Natural killer cell (primary cell): Measurements from ENCODE around the gene GTF3C1. TPM values are rescaled to one million over a fixed set of nuclear protein-coding genes. Genes with fewer than 3 reads are reported as not detected.

Experiments
- ATAC-seq, 3 donors: fragments of 150-1000 bp in 2 of 3; fragments of 200-7000 bp in 1 of 3; cut with Tn5 transposase; 1 replicate in 1 of 3; 2 replicates in 2 of 3; pipeline ENCODE4 v1.10.0; 2021; ENCODE audit warnings: mild to moderate bottlenecking in 2 of 3, moderate library complexity in 2 of 3
- DNase-seq, 2 donors: peaks; one replicate each; pipeline versions ENCODE4 v3.0.0 to v3.0.0-alpha.2; 2013 to 2021; ENCODE audit warnings: mixed read lengths in 1 of 2
- H3K27ac ChIP-seq: one replicate; pipeline ENCODE4 v1.5.1; 2013; ENCODE audit warnings: mild to moderate bottlenecking, low read length
- H3K27me3 ChIP-seq: one replicate; pipeline ENCODE4 v1.6.1; 2013; ENCODE audit warnings: low read length; ENCODE audit not compliant: control insufficient read depth, insufficient read depth
- H3K36me3 ChIP-seq: one replicate; pipeline ENCODE4 v1.6.1; 2013; ENCODE audit warnings: low read length; ENCODE audit not compliant: control insufficient read depth, insufficient read depth
- H3K4me1 ChIP-seq: one replicate; pipeline ENCODE4 v1.6.1; 2013; ENCODE audit warnings: low read length; ENCODE audit not compliant: control insufficient read depth, insufficient read depth
- H3K4me3 ChIP-seq: one replicate; pipeline ENCODE4 v1.5.1; 2013; ENCODE audit warnings: low read length
- H3K9me3 ChIP-seq: one replicate; pipeline ENCODE4 v1.6.1; 2013; ENCODE audit warnings: low read length; ENCODE audit not compliant: control insufficient read depth, insufficient read depth
- H3K27ac Mint-ChIP-seq, 2 donors: one replicate each; pipeline ENCODE4 v1.8.0; 2022; ENCODE audit warnings: mild to moderate bottlenecking in 2 of 2, mixed read lengths in 2 of 2, moderate library complexity in 1 of 2
- H3K27me3 Mint-ChIP-seq, 2 donors: one replicate each; pipeline ENCODE4 v1.8.0; 2022; ENCODE audit warnings: low read depth in 2 of 2, mixed read lengths in 2 of 2
- H3K36me3 Mint-ChIP-seq: one replicate; pipeline ENCODE4 v1.8.0; 2022; ENCODE audit warnings: mixed read lengths
- H3K4me1 Mint-ChIP-seq, 2 donors: one replicate each; pipeline ENCODE4 v1.8.0; 2022; ENCODE audit warnings: mixed read lengths in 2 of 2
- H3K4me3 Mint-ChIP-seq: one replicate; pipeline ENCODE4 v1.8.0; 2022; ENCODE audit warnings: mild to moderate bottlenecking, moderate library complexity, mixed read lengths
- H3K9me3 Mint-ChIP-seq, 2 donors: one replicate each; pipeline ENCODE4 v1.8.0; 2022; ENCODE audit warnings: mixed read lengths in 2 of 2
- WGBS: methylation state at CpG from one replicate; pipeline ENCODE4 v1.1.7; 2013; ENCODE audit warnings: missing lambda C conversion rate; ENCODE audit not compliant: insufficient coverage; 5-methylcytosine and 5-hydroxymethylcytosine counted together
- intact Hi-C: fragments of 100-400 bp; cut with micrococcal nuclease; formaldehyde crosslinking; loops from one replicate; pipeline ENCODE4 v1.14.2; 2022
- total RNA-seq, 4 donors: library from RNA; stranded (reverse); fragments of 120-200 nt in 1 of 4; gene quantifications; one replicate each; pipeline versions ENCODE4 v1.2.3 to v1.2.4, GENCODE V29; 2013 to 2022
- TF ChIP-seq, protein P1 (sequence below): fragments of 200-600 bp; IDR thresholded peaks from one replicate; pipeline ENCODE4 v1.8.0; 2022; ENCODE audit warnings: antibody characterized with exemption

GTF3C1 gene
- total RNA-seq, 3 donors from 2014 or later (not counting 1 experiment from before 2014, with no cell fraction given) = 111 to 160 (median 125) TPM

DNA sequence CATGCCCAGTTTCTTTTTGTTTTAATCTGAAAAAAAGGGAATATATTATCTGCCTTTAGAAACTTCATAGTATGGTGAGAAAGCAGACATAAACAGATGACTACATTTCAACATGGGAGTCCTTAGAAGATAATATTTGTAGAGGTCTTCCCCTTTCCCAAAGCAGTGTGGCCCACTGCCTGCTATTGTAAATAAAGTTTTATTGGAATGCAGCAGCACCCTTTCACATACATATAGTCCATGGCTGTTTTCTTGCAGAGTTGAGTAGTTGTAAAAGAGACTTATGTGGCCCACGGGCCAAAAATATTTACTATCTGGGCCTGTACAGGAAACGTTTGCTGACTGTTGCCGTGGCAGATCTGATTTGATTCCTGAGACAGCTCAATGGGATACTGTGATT is 8.7 kb upstream of the GTF3C1 start:
- no peak overlapping the region for H3K27ac ChIP-seq
- no peaks in the 10 kb centered on the region for H3K4me1 ChIP-seq
- H3K27me3 Mint-ChIP-seq = no peaks in the 10 kb centered on the region
- no peaks in the 10 kb centered on the region for H3K9me3 Mint-ChIP-seq
- H3K4me1 Mint-ChIP-seq = peaks cover 0 to 11% of the 10 kb centered on the region in 2 donors
- TF ChIP-seq, protein P1, sequence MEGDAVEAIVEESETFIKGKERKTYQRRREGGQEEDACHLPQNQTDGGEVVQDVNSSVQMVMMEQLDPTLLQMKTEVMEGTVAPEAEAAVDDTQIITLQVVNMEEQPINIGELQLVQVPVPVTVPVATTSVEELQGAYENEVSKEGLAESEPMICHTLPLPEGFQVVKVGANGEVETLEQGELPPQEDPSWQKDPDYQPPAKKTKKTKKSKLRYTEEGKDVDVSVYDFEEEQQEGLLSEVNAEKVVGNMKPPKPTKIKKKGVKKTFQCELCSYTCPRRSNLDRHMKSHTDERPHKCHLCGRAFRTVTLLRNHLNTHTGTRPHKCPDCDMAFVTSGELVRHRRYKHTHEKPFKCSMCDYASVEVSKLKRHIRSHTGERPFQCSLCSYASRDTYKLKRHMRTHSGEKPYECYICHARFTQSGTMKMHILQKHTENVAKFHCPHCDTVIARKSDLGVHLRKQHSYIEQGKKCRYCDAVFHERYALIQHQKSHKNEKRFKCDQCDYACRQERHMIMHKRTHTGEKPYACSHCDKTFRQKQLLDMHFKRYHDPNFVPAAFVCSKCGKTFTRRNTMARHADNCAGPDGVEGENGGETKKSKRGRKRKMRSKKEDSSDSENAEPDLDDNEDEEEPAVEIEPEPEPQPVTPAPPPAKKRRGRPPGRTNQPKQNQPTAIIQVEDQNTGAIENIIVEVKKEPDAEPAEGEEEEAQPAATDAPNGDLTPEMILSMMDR = no peak
- no peaks in the 10 kb centered on the region for H3K9me3 ChIP-seq
- no peak overlapping the region for H3K27ac Mint-ChIP-seq
- 100% methylated on average over 3 of the region's 3 CpGs for WGBS
- H3K4me3 Mint-ChIP-seq = no peak overlapping the region
- ATAC-seq = no peak
- intact Hi-C loops = no loop called here
- H3K4me3 ChIP-seq = no peak overlapping the region
- H3K36me3 ChIP-seq = no peaks in the 10 kb centered on the region
- H3K36me3 Mint-ChIP-seq = no peaks in the 10 kb centered on the region
- H3K27me3 ChIP-seq = no peaks in the 10 kb centered on the region
- DNase-seq = no peak

DNA sequence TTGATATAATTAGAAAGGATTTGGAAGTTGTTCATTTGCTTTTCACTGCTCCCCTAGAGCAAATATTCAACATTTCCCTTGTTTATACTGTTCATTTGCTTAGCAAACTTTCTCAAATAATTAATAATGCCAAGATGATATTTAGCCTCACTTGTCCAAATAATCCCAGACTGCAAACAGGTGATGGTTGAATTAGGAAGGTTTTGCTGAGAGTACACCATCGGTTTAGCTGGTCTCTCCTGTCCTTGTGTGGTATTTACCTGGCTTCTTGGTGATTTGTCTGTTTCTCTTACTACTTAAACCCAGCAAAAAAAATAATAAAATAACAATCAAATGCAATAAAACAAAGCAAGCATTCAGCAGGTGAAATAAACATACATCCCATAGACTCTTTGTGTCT is 6.8 kb upstream of the GTF3C1 start:
- Histone ChIP-seq H3K4me1 (no peaks in the 10 kb centered on the region), H3K27me3 (no peaks in the 10 kb centered on the region), H3K4me3 (no peak overlapping the region), H3K27ac (no peak overlapping the region), H3K36me3 (no peaks in the 10 kb centered on the region), H3K9me3 (no peaks in the 10 kb centered on the region)
- WGBS = no CpG with 5 or more reads among the region's 1 CpG
- no peaks in the 10 kb centered on the region for H3K36me3 Mint-ChIP-seq
- no peaks in the 10 kb centered on the region for H3K27me3 Mint-ChIP-seq
- intact Hi-C loops = no loop called here
- no peak for DNase-seq
- TF ChIP-seq, protein P1 = no peak
- peaks cover 0 to 4% of the 10 kb centered on the region in 2 donors for H3K4me1 Mint-ChIP-seq
- H3K9me3 Mint-ChIP-seq = no peaks in the 10 kb centered on the region
- no peak overlapping the region for H3K4me3 Mint-ChIP-seq
- no peak for ATAC-seq
- no peak overlapping the region for H3K27ac Mint-ChIP-seq

DNA sequence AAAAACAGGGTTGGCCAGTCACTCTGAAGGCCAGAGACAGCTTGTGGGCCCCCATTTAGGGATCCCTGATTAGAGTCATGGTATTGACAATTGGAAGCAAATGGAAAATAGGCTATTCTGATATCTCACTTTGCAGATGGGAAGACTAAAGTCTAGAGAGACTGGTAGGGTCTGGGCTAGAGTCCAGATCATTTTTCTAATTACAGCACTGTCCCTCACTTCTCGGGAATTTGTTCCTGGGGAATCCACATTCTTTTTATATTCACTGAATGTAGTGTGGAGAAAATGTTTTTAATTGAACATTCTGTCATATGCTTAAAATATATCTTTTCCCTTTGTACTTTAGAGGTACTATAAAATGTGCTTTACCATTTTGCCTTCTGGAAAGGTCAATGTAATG is 1.3 kb upstream of the GTF3C1 start:
- Histone ChIP-seq H3K4me1 (peaks cover 25% of the 10 kb centered on the region), H3K4me3 (no peak overlapping the region), H3K27ac (peak overlapping the region; percentile 75), H3K36me3 (no peaks in the 10 kb centered on the region), H3K9me3 (no peaks in the 10 kb centered on the region), H3K27me3 (no peaks in the 10 kb centered on the region)
- WGBS = no CpG with 5 or more reads among the region's 1 CpG
- Mint-ChIP-seq H3K27ac (peak overlapping the region; percentile 99 to 100), H3K27me3 (no peaks in the 10 kb centered on the region), H3K9me3 (no peaks in the 10 kb centered on the region), H3K36me3 (no peaks in the 10 kb centered on the region), H3K4me1 (peaks cover 46 to 49% of the 10 kb centered on the region in 2 donors), H3K4me3 (peak overlapping the region; percentile 59)
- ATAC-seq = no peak
- intact Hi-C loops = no loop called here
- TF ChIP-seq, protein P1 = no peak
- DNase-seq = no peak

DNA sequence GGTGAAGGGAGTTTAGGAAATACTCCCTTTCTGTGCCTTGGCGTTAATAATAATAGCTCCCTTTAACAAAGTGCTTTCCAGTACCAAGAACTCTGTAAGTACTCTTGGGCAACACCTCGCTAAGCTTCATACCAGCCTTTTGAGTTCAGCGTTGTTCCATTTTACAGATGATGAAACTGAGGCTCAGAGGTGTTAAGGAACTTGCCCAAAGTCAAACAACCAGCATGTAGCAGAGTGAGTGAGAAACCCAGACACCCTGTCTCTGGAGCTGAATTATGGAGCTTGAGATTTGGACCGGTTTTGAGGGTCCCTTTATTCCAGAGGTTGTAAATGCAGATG is 838 bp upstream of the GTF3C1 start:
- no peaks in the 10 kb centered on the region for H3K36me3 ChIP-seq
- no peaks in the 10 kb centered on the region for H3K9me3 Mint-ChIP-seq
- H3K4me1 ChIP-seq = peaks cover 25% of the 10 kb centered on the region
- no peaks in the 10 kb centered on the region for H3K36me3 Mint-ChIP-seq
- H3K4me3 Mint-ChIP-seq = peak overlapping the region; percentile 99
- TF ChIP-seq, protein P1 = no peak
- peak overlapping the region; percentile 99 to 100 for H3K27ac Mint-ChIP-seq
- H3K4me1 Mint-ChIP-seq = peaks cover 49 to 51% of the 10 kb centered on the region in 2 donors
- no peak for ATAC-seq
- H3K4me3 ChIP-seq = peak overlapping the region; percentile 52
- no peaks in the 10 kb centered on the region for H3K9me3 ChIP-seq
- DNase-seq = no peak
- 50% methylated on average over 4 of the region's 4 CpGs for WGBS
- peak overlapping the region; percentile 75 for H3K27ac ChIP-seq
- H3K27me3 Mint-ChIP-seq = no peaks in the 10 kb centered on the region
- no peaks in the 10 kb centered on the region for H3K27me3 ChIP-seq
- intact Hi-C loops = no loop called here
